Heart left ventricle (tissue), 16 donors: ENCODE measurements around the gene SHROOM3. TPM values are rescaled to one million over a fixed set of nuclear protein-coding genes. Genes with fewer than 3 reads are reported as not detected.

Experiments
- ATAC-seq, 4 donors: fragments of 200-7000 bp; cut with Tn5 transposase; one replicate each; pipeline ENCODE4 v1.9.1; 2020 to 2022; ENCODE audit warnings: moderate library complexity in 4 of 4, mild to moderate bottlenecking in 3 of 4, moderate number of reproducible peaks in 1 of 4
- DNase-seq, 5 donors: peaks; one replicate each; pipeline ENCODE4 v3.0.0-alpha.2; 2020
- H3K27ac ChIP-seq, 12 donors: fragments of 200-600 bp; sonication (generic) in 4 of 12; one replicate each; pipeline versions ENCODE4 v1.5.0 to v1.8.0; 2016 to 2022; ENCODE audit warnings: mild to moderate bottlenecking in 2 of 12
- H3K27me3 ChIP-seq, 9 donors: fragments of 200-600 bp; sonication (generic) in 2 of 9; one replicate each; pipeline versions ENCODE4 v1.5.1 to v1.8.0; 2016 to 2022; ENCODE audit warnings: mild to moderate bottlenecking in 3 of 9
- H3K36me3 ChIP-seq, 9 donors: fragments of 200-600 bp; sonication (generic) in 2 of 9; one replicate each; pipeline versions ENCODE4 v1.5.0 to v1.8.0; 2018 to 2022; ENCODE audit warnings: mild to moderate bottlenecking in 2 of 9
- H3K4me1 ChIP-seq, 12 donors: fragments of 200-600 bp; sonication (generic) in 4 of 12; one replicate each; pipeline versions ENCODE4 v1.5.0 to v1.8.0; 2016 to 2022; ENCODE audit warnings: mild to moderate bottlenecking in 3 of 12
- H3K4me3 ChIP-seq, 12 donors: fragments of 200-600 bp; sonication (generic) in 4 of 12; one replicate each; pipeline versions ENCODE4 v1.5.0 to v1.8.0; 2017 to 2022; ENCODE audit warnings: mild to moderate bottlenecking in 9 of 12, moderate library complexity in 4 of 12
- H3K9me3 ChIP-seq, 12 donors: fragments of 200-600 bp; sonication (generic) in 4 of 12; one replicate each; pipeline versions ENCODE4 v1.5.0 to v1.8.0; 2016 to 2022; ENCODE audit warnings: mild to moderate bottlenecking in 1 of 12
- CTCF ChIP-seq, 12 donors: fragments of 200-600 bp; sonication (generic) in 4 of 12; IDR thresholded peaks; one replicate each; pipeline versions ENCODE4 v1.5.0 to v1.8.0; 2018 to 2022; ENCODE audit warnings: antibody characterized with exemption in 12 of 12, mild to moderate bottlenecking in 5 of 12
- POLR2A ChIP-seq, 2 donors: fragments of 450-650 bp; IDR thresholded peaks; one replicate each; pipeline ENCODE4 v1.6.1; 2017; ENCODE audit warnings: antibody characterized with exemption in 2 of 2, mild to moderate bottlenecking in 2 of 2, moderate library complexity in 2 of 2
- WGBS, 4 donors: extraction: QIAGEN DNeasy Blood & Tissue Kit in 2 of 4; methylation state at CpG; one replicate each; pipeline versions ENCODE4 v1.1.5 to v1.1.7; 2013 to 2018; 5-methylcytosine and 5-hydroxymethylcytosine counted together
- intact Hi-C, 10 donors: fragments of 100-400 bp; cut with DNase I; formaldehyde crosslinking; loops; one replicate each; pipeline versions ENCODE4 v1.11.1 to v1.14.2; 2022
- polyA plus RNA-seq, 2 donors: library from polyadenylated mRNA; stranded (reverse); fragments of 200-250 nt; gene quantifications; one replicate each; pipeline ENCODE4 v1.2.3, GENCODE V29; 2013
- total RNA-seq, 9 donors: library from RNA; depleted of rRNA in 2 of 9; stranded (reverse); fragments of >200 nt in 2 of 9; fragmentation: NEBNext Ultra II Directional in 3 of 9; extraction: Animal tissue kit (Norgen Biotek cat#: 25700) in 3 of 9; gene quantifications; one replicate each; pipeline versions ENCODE4 v1.1.0 to v1.2.4, GENCODE V29; 2016 to 2023
- donor health status: ischemic (EF 13 %, LVEDD 7.1; RV severe dilation, severe dysfunction).
- donor health status: healthy with polysubstance abuse.
- donor health status: DM: no; HTN: yes; CAD: no.
- donor health status: DM: no; HTN: no; CAD: no.
- donor health status: ischemic (EF 25% LVEDD 6.9; RV normal size, moderate dysfunction).
- donor health status: ischemic (EF 25% LVEDD 5.7; RV mildly dilated, moderate dysfunction).
- donor health status: healthy.
- donor health status: DM: yes; HTN: yes; CAD: no.
- donor health status: ischemic (EF 35%, LVEDD 5.7; RV mildly dilated, moderate dysfunction).
- donor health status: nonischemic (EF 11% LVEDD 7.7; RV severe dilation, severe dysfunction).
- donor health status: DM: yes; HTN: yes; CAD: no.
- donor health status: PGD.
- donor health status: ischemic (EF 29% LVEDD 5.4; RV normal size, mild dysfunction).
- donor health status: nonischemic (EF 23%, LVEDD 6.1; RV moderate dilation, normal function).

Gene SHROOM3
- total and polyA plus RNA-seq, 11 donors, result 4.6 to 38.5 (median 20.3) TPM

GRCh38 chr4:76623217-76624045 lies 188.4 kb downstream of the SHROOM3 start:
- 77 to 82% (median 80%) methylated on average over 4 of the region's 4 CpGs for WGBS, 4 donors
- H3K27me3 ChIP-seq, result no peaks in the 10 kb centered on the region
- DNase-seq (no peak), ATAC-seq (no peak)
- intact Hi-C loops, result no loop called here
- no peaks in the 10 kb centered on the region for H3K36me3 ChIP-seq
- no peaks in the 10 kb centered on the region for H3K9me3 ChIP-seq
- peak overlapping the region in 11 of 12 donors; percentile 4 to 75 (median 57) for H3K27ac ChIP-seq
- H3K4me1 ChIP-seq, result peaks cover 0 to 46% (median 19%) of the 10 kb centered on the region in 12 donors
- TF ChIP-seq CTCF (IDR thresholded peaks at IDR 0.05) (no peak), POLR2A (IDR thresholded peaks at IDR 0.05) (no peak)
- H3K4me3 ChIP-seq, result peak overlapping the region in 2 of 12 donors; percentile 30 to 40

- Histone ChIP-seq H3K4me3 (peak overlapping the region in 2 of 12 donors; percentile 30 to 40), H3K27me3 (no peaks in the 10 kb centered on the region), H3K9me3 (no peaks in the 10 kb centered on the region), H3K4me1 (peaks cover 0 to 46% (median 19%) of the 10 kb centered on the region in 12 donors), H3K27ac (peak overlapping the region; percentile 4 to 75 (median 56)), H3K36me3 (no peaks in the 10 kb centered on the region)
- TF ChIP-seq CTCF (IDR thresholded peaks at IDR 0.05) (no peak), POLR2A (IDR thresholded peaks at IDR 0.05) (no peak)
- WGBS, 4 donors, result 17 to 21% (median 20%) methylated on average over 9 of the region's 9 CpGs
- DNase-seq (peak in 4 of 5 donors; percentile 31 to 45 (median 36)), ATAC-seq (peak; percentile 76 to 88 (median 82))
- intact Hi-C loops, result no loop called here
Measured at GRCh38 chr4:76624241-76624681, 189.2 kb downstream of the SHROOM3 start.

- Histone ChIP-seq H3K27ac (peak overlapping the region in 9 of 12 donors; percentile 4 to 75 (median 59)), H3K4me3 (no peak overlapping the region), H3K4me1 (peaks cover 0 to 46% (median 19%) of the 10 kb centered on the region in 12 donors), H3K36me3 (no peaks in the 10 kb centered on the region), H3K27me3 (no peaks in the 10 kb centered on the region), H3K9me3 (no peaks in the 10 kb centered on the region)
- TF ChIP-seq POLR2A (IDR thresholded peaks at IDR 0.05) (no peak), CTCF (IDR thresholded peaks at IDR 0.05) (no peak)
- no peak for DNase-seq
- ATAC-seq, result no peak
- 84 to 87% (median 86%) methylated on average over 3 of the region's 3 CpGs for WGBS, 4 donors
- intact Hi-C loops, result no loop called here
Measured at GRCh38 chr4:76624931-76625715, 190.1 kb downstream of the SHROOM3 start.
